ENCODE measurements around the gene SBF2.

GRCh38 chr11:9755561-9756185, 538.3 kb downstream of the SBF2 start:
- TF ChIP-seq CTCF (conservative IDR thresholded peaks at IDR 0.05; ENCODE audit: low read depth, low read length), result no peak
- no peak for TF ChIP-seq EZH2 (IDR thresholded peaks at IDR 0.05; ENCODE audit: low read length, unreplicated experiment)
